ENCODE data around the gene FEZ2. TPM values are rescaled to one million over a fixed set of nuclear protein-coding genes. Genes with fewer than 3 reads are reported as not detected.

The FEZ2 gene
- total RNA-seq, 2 donors from 2014 or later, result 37.5 to 49.8 TPM

DNA sequence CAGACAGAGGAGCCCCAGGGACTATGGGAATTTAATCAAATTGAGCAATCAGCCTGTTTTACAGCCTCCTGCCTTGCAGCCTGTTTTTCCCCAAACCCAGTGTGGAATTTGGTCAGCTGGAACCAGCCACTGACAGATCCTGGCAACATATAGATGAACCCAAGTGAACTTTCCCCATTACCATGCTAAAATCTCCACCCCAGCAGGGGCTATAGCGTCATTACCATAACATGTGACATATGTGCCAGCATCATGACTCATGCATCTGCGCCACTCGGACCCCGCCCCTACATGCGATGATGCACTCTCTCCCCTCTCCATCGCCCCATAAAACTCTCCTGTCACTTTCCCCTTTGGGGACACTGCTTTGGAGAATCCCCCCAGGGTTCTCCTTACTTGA lies 17.3 kb upstream of the FEZ2 start:
- Histone ChIP-seq H3K27me3 (replicated peaks; ENCODE audit: insufficient read depth) (no peaks in the 10 kb centered on the region), H3K4me1 (replicated peaks) (no peaks in the 10 kb centered on the region), H3K9me3 (no peaks in the 10 kb centered on the region), H3K27ac (no peak overlapping the region), H3K36me3 (no peaks in the 10 kb centered on the region), H3K4me3 (no peak overlapping the region)
- WGBS, result 80% methylated on average over 6 of the region's 6 CpGs
- no peak for TF ChIP-seq POLR2A (IDR thresholded peaks at IDR 0.05)
- TF ChIP-seq POLR2AphosphoS5 (IDR thresholded peaks at IDR 0.05), result no peak
- TF ChIP-seq, protein P1, sequence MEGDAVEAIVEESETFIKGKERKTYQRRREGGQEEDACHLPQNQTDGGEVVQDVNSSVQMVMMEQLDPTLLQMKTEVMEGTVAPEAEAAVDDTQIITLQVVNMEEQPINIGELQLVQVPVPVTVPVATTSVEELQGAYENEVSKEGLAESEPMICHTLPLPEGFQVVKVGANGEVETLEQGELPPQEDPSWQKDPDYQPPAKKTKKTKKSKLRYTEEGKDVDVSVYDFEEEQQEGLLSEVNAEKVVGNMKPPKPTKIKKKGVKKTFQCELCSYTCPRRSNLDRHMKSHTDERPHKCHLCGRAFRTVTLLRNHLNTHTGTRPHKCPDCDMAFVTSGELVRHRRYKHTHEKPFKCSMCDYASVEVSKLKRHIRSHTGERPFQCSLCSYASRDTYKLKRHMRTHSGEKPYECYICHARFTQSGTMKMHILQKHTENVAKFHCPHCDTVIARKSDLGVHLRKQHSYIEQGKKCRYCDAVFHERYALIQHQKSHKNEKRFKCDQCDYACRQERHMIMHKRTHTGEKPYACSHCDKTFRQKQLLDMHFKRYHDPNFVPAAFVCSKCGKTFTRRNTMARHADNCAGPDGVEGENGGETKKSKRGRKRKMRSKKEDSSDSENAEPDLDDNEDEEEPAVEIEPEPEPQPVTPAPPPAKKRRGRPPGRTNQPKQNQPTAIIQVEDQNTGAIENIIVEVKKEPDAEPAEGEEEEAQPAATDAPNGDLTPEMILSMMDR (IDR thresholded peaks at IDR 0.05), result no peak
- no peak for DNase-seq (ENCODE audit: low spot score)
- intact Hi-C loops (cut with DNase I), result no loop called here

DNA sequence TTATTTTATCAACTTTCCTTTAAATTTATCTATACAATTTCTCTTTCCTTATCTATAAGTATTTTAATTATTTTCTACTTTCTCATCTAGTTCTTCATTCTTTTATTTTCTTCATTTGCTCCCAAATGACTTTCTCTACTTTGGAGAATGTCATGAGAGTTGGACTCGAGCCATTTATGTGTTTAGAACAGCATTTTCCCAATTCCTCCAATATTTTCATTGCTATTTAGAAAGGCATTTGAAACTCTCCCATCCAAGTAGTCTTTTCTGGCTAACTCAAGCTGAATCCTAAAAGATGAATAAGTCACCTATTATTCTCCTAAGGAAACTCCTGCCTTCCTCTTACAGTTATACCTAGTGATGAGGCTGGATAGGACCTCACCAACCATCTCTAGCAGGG lies 15.8 kb upstream of the FEZ2 start:
- intact Hi-C loops (cut with DNase I), result no loop called here

DNA sequence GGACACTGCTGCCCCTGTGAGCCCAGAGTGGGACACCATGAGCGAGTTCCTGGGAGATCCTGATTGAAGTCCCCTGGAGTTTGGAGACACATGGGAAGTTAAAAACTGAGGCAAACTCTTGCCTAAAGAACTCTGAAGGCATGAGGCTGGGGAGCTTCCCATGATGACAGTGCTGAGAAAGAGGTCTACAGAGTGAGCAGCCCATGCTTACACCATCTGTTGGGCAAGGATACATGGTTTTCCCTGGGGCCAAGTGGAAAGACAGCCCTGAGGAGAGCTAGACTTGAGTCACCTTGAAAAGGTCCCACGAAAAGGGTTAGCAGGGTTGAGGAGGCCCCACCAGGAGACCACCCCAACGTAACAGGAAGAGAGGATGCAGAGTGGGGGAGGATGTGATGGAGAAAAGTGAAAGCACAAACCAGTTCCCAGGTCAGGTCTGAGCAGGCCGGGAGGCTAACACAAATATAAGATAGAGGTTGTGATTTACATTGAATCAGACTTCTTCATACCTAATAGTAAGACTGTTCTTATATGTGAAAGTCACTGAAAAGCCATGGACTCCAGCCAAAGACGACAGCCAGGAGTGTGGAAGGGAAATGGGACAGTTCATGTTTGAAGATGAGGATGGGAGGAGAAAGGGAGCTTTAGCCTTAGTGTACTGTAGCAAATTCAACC lies 13.5 kb upstream of the FEZ2 start:
- TF ChIP-seq, protein P1 (IDR thresholded peaks at IDR 0.05), result no peak
- TF ChIP-seq POLR2AphosphoS5 (IDR thresholded peaks at IDR 0.05) (no peak), POLR2A (IDR thresholded peaks at IDR 0.05) (no peak)
- DNase-seq (ENCODE audit: low spot score), result no peak
- intact Hi-C loops (cut with DNase I), result no loop called here
- WGBS, result 57% methylated on average over 5 of the region's 5 CpGs
- Histone ChIP-seq H3K36me3 (no peaks in the 10 kb centered on the region), H3K27me3 (replicated peaks; ENCODE audit: insufficient read depth) (no peaks in the 10 kb centered on the region), H3K27ac (no peak overlapping the region), H3K4me1 (replicated peaks) (no peaks in the 10 kb centered on the region), H3K9me3 (no peaks in the 10 kb centered on the region), H3K4me3 (no peak overlapping the region)

More for the DNA sequence above, 15.8 kb upstream of the FEZ2 start:
- H3K27ac ChIP-seq, result no peak overlapping the region
- no peak for DNase-seq (ENCODE audit: low spot score)
- 88% methylated on average over 1 of the region's 1 CpG for WGBS
- H3K9me3 ChIP-seq, result no peaks in the 10 kb centered on the region
- H3K4me1 ChIP-seq (replicated peaks), result no peaks in the 10 kb centered on the region
- no peak overlapping the region for H3K4me3 ChIP-seq
- no peak for TF ChIP-seq POLR2AphosphoS5 (IDR thresholded peaks at IDR 0.05)
- TF ChIP-seq, protein P1 (IDR thresholded peaks at IDR 0.05), result no peak
- no peak for TF ChIP-seq POLR2A (IDR thresholded peaks at IDR 0.05)
- H3K36me3 ChIP-seq, result no peaks in the 10 kb centered on the region
- no peaks in the 10 kb centered on the region for H3K27me3 ChIP-seq (replicated peaks; ENCODE audit: insufficient read depth)

DNA sequence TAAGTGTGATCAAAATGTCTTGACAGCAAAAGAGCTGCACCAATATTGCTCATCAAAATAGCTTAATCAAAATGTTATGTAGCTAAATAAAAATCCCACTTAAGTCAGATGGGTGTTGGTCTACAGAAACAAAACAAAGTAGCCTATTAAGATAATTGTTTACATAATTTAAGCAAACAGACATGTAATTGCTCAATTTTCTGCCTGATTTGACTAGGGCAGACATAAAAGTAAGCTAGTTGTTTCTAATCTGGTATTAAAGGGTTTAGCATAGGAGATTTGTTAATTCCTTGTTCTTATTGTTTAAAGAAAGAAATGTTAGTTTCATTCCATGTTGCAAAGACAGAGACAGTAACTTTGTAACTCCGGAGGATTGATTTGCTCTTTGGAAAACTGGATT lies 11.5 kb upstream of the FEZ2 start:
- no peak for TF ChIP-seq POLR2AphosphoS5 (IDR thresholded peaks at IDR 0.05)
- TF ChIP-seq POLR2A (IDR thresholded peaks at IDR 0.05), result no peak
- TF ChIP-seq, protein P1 (IDR thresholded peaks at IDR 0.05), result no peak
- Histone ChIP-seq H3K4me1 (replicated peaks) (no peaks in the 10 kb centered on the region), H3K27ac (no peak overlapping the region), H3K27me3 (replicated peaks; ENCODE audit: insufficient read depth) (no peaks in the 10 kb centered on the region), H3K36me3 (no peaks in the 10 kb centered on the region), H3K4me3 (no peak overlapping the region), H3K9me3 (no peaks in the 10 kb centered on the region)
- intact Hi-C loops (cut with DNase I), result no loop called here
- no peak for DNase-seq (ENCODE audit: low spot score)
- WGBS, result 88% methylated on average over 1 of the region's 1 CpG

DNA sequence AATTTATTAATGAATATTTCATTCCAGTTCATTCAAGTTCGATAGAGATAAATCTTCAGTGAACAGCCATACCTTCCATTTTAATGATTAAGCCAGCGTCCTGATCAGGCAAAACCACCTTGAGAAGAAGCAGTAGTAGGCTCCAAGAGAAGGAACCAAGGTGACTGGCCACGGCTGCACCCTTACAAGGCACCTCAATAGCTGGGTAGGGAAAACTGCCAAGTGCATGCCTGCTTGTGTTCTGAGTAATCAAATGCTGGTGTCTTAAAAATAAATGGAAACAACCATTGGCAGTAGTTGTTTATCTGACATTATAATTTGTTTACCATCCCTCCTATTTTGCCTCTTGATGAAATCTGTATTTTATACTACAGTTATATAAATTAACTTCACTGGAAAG lies 10.0 kb upstream of the FEZ2 start:
- Histone ChIP-seq H3K27me3 (replicated peaks; ENCODE audit: insufficient read depth) (no peaks in the 10 kb centered on the region), H3K4me1 (replicated peaks) (no peaks in the 10 kb centered on the region), H3K27ac (no peak overlapping the region), H3K36me3 (no peaks in the 10 kb centered on the region), H3K4me3 (no peak overlapping the region), H3K9me3 (no peaks in the 10 kb centered on the region)
- TF ChIP-seq, protein P1 (IDR thresholded peaks at IDR 0.05), result no peak
- no peak for TF ChIP-seq POLR2A (IDR thresholded peaks at IDR 0.05)
- TF ChIP-seq POLR2AphosphoS5 (IDR thresholded peaks at IDR 0.05), result no peak
- intact Hi-C loops (cut with DNase I), result no loop called here
- DNase-seq (ENCODE audit: low spot score), result no peak
- WGBS, result 87% methylated on average over 3 of the region's 3 CpGs
